NCI-H748 (cell line): ENCODE measurements around the gene HIBCH.
"Not testable (repeated sequence)": the region's sequence is repeated elsewhere in the genome, so short reads cannot be mapped to it uniquely, and the experiment has no call there.

Source experiments
- DNase-seq: peaks from one replicate; lab custom pipeline; 2025; ENCODE audit not compliant: unreplicated experiment; lab: John Stamatoyannopoulos, UW

Gene HIBCH

DNA sequence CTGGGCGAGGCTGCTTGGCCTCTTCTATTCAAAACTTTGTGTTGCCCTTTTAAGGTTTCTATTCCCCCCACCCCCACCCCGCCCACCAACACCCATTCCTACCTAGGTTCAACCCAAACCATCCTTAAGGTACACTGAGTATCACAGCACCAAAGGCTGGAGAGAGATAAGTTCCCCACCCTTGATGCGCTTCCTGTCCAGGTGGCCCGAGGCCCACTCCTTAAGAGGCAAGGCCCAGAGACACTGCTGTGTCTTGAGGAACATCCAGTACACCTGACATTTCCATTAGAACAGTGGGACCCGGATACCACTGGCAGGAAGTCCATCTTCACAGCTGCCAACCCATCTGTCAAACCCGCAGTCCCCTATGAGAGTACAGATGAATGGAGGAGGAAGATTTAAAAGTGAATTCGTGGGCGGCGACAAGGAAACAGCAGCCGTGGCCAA is 23.5 kb upstream of the HIBCH start:
- no peak for DNase-seq

- no peak for DNase-seq
Measured at GRCh38 chr2:190342611-190343010, 23.0 kb upstream of the HIBCH start.

DNA sequence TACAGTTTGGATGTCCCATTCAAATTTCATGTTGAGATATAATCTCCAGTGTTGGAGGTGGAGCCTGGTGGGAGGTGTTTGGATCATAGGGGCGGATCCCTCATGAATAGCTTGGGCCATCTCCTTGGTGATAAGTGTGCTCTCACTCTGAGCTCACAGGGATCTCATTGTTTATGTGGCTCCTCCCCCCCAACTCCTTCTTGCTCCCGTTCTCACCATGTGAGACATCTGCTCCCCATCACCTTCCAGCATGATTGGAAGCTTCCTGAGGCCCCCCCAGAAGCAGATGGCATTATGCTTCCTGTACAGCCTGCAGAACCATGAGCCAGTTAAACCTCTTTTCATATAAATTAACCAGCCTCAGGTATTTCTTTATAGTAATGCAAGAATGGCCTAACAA is 20.7 kb upstream of the HIBCH start:
- peak; percentile 91 for DNase-seq

DNA sequence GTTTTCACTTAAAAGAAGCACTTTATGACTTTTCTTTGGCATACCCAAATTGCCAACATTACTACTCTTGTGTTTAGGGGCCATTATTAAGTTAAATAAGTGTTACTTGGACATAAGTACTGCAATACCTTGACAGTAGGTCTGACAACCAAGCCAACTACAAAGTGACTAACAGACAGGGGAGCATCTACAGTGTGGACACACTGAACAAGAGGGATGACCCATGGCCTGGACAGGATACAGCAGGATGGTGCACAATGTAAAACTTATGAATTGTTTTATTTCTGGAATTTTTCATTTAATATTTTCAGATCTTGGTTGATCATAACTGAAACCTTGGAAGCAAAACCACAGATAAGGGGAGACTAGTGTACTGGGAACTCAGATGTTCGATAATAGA is 19.8 kb upstream of the HIBCH start:
- DNase-seq: no peak

DNA sequence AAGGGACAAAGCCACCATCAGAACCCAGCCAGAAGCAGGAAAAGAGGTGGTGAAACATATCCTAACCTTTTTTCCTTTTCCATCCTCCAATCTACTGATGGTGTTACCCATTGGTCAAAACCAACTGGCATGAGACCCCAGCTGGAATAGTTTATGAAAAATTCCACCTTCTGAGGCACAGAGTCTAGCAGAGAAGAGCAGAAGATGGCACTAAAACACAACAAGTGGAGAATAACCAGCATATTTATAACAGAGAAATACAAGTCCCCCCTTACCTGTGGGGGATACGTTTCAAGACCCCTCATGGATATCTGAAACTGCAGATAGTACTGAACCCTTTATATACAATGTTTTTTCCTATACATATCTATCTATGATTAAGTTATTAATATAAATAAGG is 18.8 kb upstream of the HIBCH start:
- no peak for DNase-seq

- DNase-seq: no peak
Measured at GRCh38 chr2:190336420-190336819, 16.8 kb upstream of the HIBCH start.

DNA sequence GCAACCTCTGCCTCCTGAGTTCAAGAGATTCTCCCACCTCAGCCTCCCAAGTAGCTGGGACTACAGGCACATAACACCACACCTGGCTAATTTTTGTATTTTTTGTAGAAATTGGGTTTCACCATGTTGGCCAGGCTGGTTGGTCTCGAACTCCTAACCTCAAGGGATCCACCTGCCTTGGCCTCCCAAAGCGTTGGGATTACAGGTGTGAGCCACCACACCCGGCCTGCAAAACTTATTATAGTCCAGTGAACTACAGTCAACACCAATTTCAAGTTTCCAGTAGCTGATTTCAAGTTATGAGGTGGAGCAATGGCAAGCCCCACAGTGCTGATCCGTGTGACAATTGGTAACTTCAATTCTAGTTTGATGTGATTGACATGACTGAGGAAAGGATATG is 16.0 kb upstream of the HIBCH start:
- not testable (repeated sequence) for DNase-seq

- no peak for DNase-seq
Measured at GRCh38 chr2:190335225-190335559, 15.6 kb upstream of the HIBCH start.

GRCh38 chr2:190334479-190335224 is 15.0 kb upstream of the HIBCH start:
- DNase-seq: no peak

DNA sequence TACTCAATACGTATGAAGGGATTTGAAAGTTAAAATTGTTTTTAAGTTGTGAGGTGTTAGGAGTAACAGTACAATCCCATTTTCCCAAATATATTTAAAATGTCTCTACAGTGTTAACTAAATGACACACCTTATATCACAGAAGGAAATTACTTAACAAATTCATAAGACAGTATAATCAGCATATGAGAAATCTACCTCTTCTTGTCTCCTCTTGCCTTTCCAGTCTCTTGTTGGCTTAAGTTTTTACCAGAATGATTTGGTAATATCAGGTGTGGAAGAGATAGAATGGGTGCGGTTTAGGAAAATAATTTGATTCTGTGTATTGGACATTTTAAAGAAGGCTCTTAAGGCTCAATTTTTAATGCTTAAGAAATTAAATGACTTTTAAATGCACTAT is 14.3 kb upstream of the HIBCH start:
- no peak for DNase-seq

DNA sequence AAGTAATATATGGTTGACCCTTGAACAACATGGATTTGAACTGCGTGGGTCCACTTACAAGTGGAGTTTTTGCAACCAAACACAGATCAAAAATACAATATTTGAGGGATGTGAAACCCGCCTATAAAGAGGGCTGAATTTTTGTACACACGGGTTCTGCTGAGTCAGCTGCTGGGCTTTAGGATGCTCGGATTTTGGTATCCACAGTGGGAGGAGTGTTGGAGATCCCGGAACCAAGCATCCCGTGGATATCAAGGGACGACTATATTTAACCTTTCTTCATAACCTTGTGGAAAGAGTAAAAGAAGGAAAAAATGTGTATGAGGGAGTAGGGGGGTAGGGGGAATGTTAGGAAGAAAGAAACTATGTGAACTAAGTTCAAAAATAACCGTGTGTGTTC is 13.8 kb upstream of the HIBCH start:
- DNase-seq: no peak

- DNase-seq: no peak
Measured at GRCh38 chr2:190328573-190329147, 9.0 kb upstream of the HIBCH start.

DNA sequence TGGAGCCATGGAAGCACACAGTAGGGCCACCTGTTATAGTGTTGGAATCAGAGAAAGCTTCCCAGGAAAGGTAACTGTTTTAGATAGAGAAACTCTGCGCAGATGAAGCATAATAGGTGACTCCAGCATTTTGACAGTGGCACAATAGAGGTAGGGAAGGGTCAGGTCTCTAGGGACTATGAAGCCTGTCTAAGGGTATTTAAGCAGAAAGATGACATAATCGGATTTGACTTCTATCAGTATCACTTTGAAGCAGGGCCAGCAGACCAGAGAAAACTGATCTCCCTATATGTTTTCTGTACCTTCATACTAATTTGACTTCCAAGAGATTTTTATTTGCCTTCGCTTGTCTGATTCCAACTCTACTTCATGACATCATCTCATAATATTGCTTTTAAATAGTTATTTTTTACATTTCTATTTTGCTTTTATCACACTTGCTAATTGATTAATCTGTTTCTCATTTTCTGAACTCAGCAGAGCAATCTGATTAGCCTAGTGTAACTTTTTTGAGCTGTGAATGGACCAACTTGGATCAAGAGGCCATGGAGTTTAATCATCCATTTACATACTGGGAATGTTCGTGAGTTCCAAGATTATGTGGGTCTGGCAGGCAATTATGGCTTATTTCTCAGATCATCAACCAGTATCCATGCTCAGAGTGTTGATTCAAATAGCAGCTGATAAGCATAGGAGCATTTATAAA is 8.4 kb upstream of the HIBCH start:
- DNase-seq: no peak

GRCh38 chr2:190325588-190325987 is 6.0 kb upstream of the HIBCH start:
- no peak for DNase-seq

DNA sequence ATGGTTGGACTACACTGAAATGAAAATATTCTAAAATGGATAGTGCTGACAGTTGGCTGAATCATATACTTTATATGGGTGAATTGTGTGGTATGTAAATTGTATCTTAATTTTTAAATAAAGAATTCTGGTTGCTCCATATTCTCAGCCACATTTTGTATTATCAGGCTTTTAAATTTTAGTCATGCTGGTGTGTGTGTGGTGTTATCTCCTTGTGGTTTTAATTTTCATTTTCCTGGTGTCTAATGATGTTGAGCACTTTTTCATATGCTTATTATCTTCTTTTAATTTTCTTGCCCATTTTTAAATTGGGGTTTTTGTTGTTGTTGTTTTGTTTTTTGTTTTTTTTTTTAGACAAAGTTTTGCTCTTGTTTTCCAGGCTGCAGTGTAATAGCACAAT is 3.8 kb upstream of the HIBCH start:
- DNase-seq: no peak

- no peak for DNase-seq
Measured at GRCh38 chr2:190320696-190321095, 1.1 kb upstream of the HIBCH start.

DNA sequence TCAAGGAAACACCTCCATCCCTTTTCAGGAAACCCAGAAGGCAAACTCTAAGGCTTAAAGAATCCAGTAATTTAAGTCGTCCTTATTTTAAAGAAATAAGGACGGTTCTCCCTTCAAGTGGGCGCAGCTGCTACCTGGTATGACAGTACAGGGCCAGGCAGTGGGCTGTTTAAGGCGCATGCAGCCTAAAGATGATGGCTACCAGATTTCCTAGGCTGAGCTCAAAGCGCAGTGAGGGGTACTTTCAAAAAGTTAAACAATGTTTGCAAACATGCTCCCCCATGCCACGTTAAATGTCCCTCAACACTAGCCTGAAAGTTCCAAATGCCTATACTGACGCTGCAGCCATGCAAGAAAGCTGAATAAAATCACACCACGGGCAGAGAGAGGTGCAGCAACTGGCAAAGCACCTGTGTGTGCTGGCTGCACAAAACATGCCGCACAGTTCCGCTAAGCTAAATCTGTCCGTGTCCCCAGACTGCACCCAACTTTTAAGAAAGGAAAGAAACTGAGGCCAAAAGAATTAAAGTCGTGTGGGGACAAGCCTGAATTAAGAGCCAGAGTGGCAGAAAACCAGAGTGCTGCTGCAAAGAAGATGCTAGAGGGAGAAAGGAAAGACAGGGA is 583 bp downstream of the HIBCH start:
- DNase-seq: peak; percentile 60

DNA sequence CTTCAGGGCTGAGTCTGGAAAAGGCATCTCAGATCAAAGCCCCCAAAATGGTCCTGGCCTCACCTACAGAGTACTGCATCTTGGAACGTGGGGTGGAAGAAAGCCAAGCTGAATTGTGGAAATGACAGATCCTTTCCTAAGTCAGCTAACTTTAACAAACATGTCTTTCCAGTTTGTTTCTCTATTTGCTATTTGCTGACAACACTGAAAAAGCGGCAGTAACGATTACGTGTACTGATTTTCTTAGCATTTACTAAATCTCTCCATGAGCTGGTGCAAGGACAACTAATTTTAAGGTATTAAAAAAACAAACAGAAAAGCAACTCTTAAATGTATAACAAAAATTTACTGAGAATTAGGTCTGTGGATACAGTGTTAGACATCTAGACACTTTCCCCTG is 1.1 kb downstream of the HIBCH start:
- DNase-seq: no peak

- DNase-seq: peak; percentile 17
Measured at GRCh38 chr2:190315273-190315672, 4.4 kb downstream of the HIBCH start.

GRCh38 chr2:190313880-190314279 is 5.7 kb downstream of the HIBCH start:
- no peak for DNase-seq

GRCh38 chr2:190312635-190313025 is 7.0 kb downstream of the HIBCH start:
- DNase-seq: not testable (repeated sequence)
